ENCODE data around the gene ADAMTSL2.

The ADAMTSL2 gene

DNA sequence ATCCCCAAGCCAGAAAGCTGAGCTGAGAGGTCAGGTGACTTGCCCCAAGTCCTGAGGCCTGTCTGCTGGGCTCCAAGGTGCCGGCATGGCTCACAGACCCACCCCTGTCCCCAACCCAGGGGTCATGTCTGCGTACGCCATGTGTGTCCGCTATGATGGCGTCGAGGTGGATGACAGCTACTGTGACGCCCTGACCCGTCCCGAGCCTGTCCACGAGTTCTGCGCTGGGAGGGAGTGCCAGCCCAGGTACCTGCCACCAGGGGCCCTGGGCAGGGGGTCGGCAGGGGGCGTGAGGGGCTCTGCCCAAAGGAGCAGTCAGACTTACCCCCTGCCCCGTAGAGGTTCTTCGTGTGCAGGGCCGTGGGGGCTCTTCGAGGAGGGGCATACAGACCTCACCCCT lies 32.3 kb downstream of the ADAMTSL2 start:
- no peaks in the 10 kb centered on the region for H3K79me2 ChIP-seq (ENCODE audit: low read length)
- no peak overlapping the region for H3K4me3 ChIP-seq (ENCODE audit: low read length)
- H3K4me2 ChIP-seq (ENCODE audit: low read length): no peak overlapping the region
- no peaks in the 10 kb centered on the region for H4K20me1 ChIP-seq (ENCODE audit: insufficient read depth, low read length)
- TF ChIP-seq EZH2phosphoT487 (IDR thresholded peaks at IDR 0.05; ENCODE audit: low read depth) (no peak), CTCF (IDR thresholded peaks at IDR 0.05; ENCODE audit: low read depth, low read length) (no peak)
- H3K36me3 ChIP-seq (replicated peaks; ENCODE audit: low read depth, low read length): no peaks in the 10 kb centered on the region
- no peak overlapping the region for H3K9ac ChIP-seq (ENCODE audit: low read length)
- no peaks in the 10 kb centered on the region for H3K4me1 ChIP-seq (ENCODE audit: low read length)
- no peak overlapping the region for H2AFZ ChIP-seq (ENCODE audit: low read depth, low read length)
- H3K27ac ChIP-seq (ENCODE audit: low read length): no peak overlapping the region
- no peaks in the 10 kb centered on the region for H3K9me3 ChIP-seq (ENCODE audit: insufficient read depth, low read length)
- H3K27me3 ChIP-seq (ENCODE audit: low read depth, low read length): no peaks in the 10 kb centered on the region

GRCh38 chr9:133568186-133568585 lies 33.7 kb downstream of the ADAMTSL2 start:
- no peak overlapping the region for H3K4me3 ChIP-seq (ENCODE audit: low read length)
- H3K9ac ChIP-seq (ENCODE audit: low read length): no peak overlapping the region
- H3K36me3 ChIP-seq (replicated peaks; ENCODE audit: low read depth, low read length): no peaks in the 10 kb centered on the region
- H3K79me2 ChIP-seq (ENCODE audit: low read length): no peaks in the 10 kb centered on the region
- no peaks in the 10 kb centered on the region for H3K4me1 ChIP-seq (ENCODE audit: low read length)
- H3K4me2 ChIP-seq (ENCODE audit: low read length): no peak overlapping the region
- H3K27ac ChIP-seq (ENCODE audit: low read length): no peak overlapping the region
- H4K20me1 ChIP-seq (ENCODE audit: insufficient read depth, low read length): no peaks in the 10 kb centered on the region
- no peaks in the 10 kb centered on the region for H3K27me3 ChIP-seq (ENCODE audit: low read depth, low read length)
- no peaks in the 10 kb centered on the region for H3K9me3 ChIP-seq (ENCODE audit: insufficient read depth, low read length)
- TF ChIP-seq EZH2phosphoT487 (IDR thresholded peaks at IDR 0.05; ENCODE audit: low read depth) (no peak), CTCF (IDR thresholded peaks at IDR 0.05; ENCODE audit: low read depth, low read length) (no peak)
- no peak overlapping the region for H2AFZ ChIP-seq (ENCODE audit: low read depth, low read length)

DNA sequence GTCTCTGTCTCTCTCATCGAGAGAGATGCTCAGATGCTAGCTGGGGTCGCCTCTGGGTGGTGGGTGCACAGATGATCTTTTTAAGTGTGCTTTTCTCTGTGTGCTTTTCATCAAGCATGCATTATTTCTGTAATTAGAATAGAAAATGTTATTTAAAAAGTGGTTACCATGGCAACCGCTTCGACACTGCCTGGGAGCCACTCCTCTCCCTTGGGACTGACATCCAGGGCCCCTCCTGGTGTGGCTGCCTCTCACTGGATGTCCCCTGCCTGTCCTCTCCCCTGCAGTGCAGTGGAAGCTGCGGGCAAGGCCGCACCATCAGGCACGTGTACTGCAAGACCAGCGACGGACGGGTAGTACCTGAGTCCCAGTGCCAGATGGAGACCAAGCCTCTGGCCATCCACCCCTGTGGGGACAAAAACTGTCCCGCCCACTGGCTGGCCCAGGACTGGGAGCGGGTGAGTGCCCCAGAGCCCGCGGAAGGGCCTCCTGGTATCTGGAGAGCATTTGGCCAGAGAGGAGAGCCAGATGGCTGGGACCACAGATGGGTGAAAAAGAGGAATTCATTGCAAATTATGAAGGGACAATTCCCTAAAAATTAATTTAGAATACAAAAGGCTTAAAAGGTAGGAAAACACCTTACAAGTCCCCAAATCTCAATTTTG lies 34.7 kb downstream of the ADAMTSL2 start:
- H3K9ac ChIP-seq (ENCODE audit: low read length): no peak overlapping the region
- H4K20me1 ChIP-seq (ENCODE audit: insufficient read depth, low read length): no peaks in the 10 kb centered on the region
- TF ChIP-seq CTCF (IDR thresholded peaks at IDR 0.05; ENCODE audit: low read depth, low read length) (no peak), EZH2phosphoT487 (IDR thresholded peaks at IDR 0.05; ENCODE audit: low read depth) (no peak)
- no peaks in the 10 kb centered on the region for H3K4me1 ChIP-seq (ENCODE audit: low read length)
- H3K79me2 ChIP-seq (ENCODE audit: low read length): no peaks in the 10 kb centered on the region
- H3K27me3 ChIP-seq (ENCODE audit: low read depth, low read length): no peaks in the 10 kb centered on the region
- H2AFZ ChIP-seq (ENCODE audit: low read depth, low read length): no peak overlapping the region
- H3K9me3 ChIP-seq (ENCODE audit: insufficient read depth, low read length): no peaks in the 10 kb centered on the region
- no peak overlapping the region for H3K4me2 ChIP-seq (ENCODE audit: low read length)
- H3K36me3 ChIP-seq (replicated peaks; ENCODE audit: low read depth, low read length): no peaks in the 10 kb centered on the region
- no peak overlapping the region for H3K4me3 ChIP-seq (ENCODE audit: low read length)
- no peak overlapping the region for H3K27ac ChIP-seq (ENCODE audit: low read length)

DNA sequence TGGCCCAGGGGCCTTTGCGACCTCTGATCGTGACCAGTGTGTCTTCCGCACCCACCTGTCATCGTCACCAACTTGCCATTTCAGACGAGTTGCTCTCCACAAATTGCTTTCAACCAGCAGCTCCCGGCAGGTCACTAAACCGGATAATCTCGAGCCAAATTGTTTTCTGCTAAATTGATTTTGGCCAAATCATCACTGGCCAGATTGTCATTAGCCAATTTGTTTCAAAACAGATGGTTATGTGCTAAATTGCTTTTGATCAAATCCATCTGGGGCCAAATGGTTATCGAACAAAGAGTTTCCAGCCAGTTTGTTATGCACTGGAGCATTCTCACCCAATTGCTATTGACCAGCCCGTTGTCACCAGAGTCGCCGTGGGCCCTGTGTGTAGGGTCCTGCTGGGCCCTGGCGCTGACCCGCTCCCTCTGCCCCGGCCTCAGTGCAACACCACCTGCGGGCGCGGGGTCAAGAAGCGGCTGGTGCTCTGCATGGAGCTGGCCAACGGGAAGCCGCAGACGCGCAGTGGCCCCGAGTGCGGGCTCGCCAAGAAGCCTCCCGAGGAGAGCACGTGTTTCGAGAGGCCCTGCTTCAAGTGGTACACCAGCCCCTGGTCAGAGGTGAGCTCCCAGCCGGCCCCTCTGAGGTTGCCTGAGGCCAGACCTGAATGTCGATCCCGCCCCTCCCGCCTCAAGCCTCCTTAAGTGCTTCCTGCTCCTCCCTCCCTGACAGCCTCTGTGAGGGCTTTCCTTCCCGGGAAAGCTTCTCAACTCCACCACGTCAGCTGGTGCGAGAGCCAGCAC lies 35.6 kb downstream of the ADAMTSL2 start:
- Histone ChIP-seq H3K27ac (ENCODE audit: low read length) (no peak overlapping the region), H2AFZ (ENCODE audit: low read depth, low read length) (no peak overlapping the region)

More for the DNA sequence above, 35.6 kb downstream of the ADAMTSL2 start:
- H3K36me3 ChIP-seq (replicated peaks; ENCODE audit: low read depth, low read length): no peaks in the 10 kb centered on the region
- H4K20me1 ChIP-seq (ENCODE audit: insufficient read depth, low read length): no peaks in the 10 kb centered on the region
- TF ChIP-seq EZH2phosphoT487 (IDR thresholded peaks at IDR 0.05; ENCODE audit: low read depth) (no peak), CTCF (IDR thresholded peaks at IDR 0.05; ENCODE audit: low read depth, low read length) (no peak)
- H3K27me3 ChIP-seq (ENCODE audit: low read depth, low read length): no peaks in the 10 kb centered on the region
- H3K9ac ChIP-seq (ENCODE audit: low read length): no peak overlapping the region
- H3K4me1 ChIP-seq (ENCODE audit: low read length): no peaks in the 10 kb centered on the region
- H3K4me3 ChIP-seq (ENCODE audit: low read length): no peak overlapping the region
- H3K9me3 ChIP-seq (ENCODE audit: insufficient read depth, low read length): no peaks in the 10 kb centered on the region
- no peak overlapping the region for H3K4me2 ChIP-seq (ENCODE audit: low read length)
- H3K79me2 ChIP-seq (ENCODE audit: low read length): no peaks in the 10 kb centered on the region
